DLD1 (cell line): ENCODE data around the gene SLFN11.
"Not testable (repeated sequence)": the region's sequence is repeated elsewhere in the genome, so short reads cannot be mapped to it uniquely, and the experiment has no call there.

ENCODE experiments used
- in situ Hi-C: cut with HindIII; loops from 2 replicates; pipeline ENCODE4 v1.10.0; 2017; ENCODE audit warnings: low sequenced_read_pairs

The SLFN11 gene, protein sequence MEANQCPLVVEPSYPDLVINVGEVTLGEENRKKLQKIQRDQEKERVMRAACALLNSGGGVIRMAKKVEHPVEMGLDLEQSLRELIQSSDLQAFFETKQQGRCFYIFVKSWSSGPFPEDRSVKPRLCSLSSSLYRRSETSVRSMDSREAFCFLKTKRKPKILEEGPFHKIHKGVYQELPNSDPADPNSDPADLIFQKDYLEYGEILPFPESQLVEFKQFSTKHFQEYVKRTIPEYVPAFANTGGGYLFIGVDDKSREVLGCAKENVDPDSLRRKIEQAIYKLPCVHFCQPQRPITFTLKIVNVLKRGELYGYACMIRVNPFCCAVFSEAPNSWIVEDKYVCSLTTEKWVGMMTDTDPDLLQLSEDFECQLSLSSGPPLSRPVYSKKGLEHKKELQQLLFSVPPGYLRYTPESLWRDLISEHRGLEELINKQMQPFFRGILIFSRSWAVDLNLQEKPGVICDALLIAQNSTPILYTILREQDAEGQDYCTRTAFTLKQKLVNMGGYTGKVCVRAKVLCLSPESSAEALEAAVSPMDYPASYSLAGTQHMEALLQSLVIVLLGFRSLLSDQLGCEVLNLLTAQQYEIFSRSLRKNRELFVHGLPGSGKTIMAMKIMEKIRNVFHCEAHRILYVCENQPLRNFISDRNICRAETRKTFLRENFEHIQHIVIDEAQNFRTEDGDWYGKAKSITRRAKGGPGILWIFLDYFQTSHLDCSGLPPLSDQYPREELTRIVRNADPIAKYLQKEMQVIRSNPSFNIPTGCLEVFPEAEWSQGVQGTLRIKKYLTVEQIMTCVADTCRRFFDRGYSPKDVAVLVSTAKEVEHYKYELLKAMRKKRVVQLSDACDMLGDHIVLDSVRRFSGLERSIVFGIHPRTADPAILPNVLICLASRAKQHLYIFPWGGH

GRCh38 chr17:35373534-35373983 is at the start of gene SLFN11:
Gene SLFN11, minus strand, starts transcription at chr17:35373621. Its CDS starts 9,814 bp downstream, at chr17:35363807.
- in situ Hi-C loops, result no loop called here

- in situ Hi-C loops, result not testable (repeated sequence)
These were observed 47.6 kb upstream of the SLFN11 start for GRCh38 chr17:35421069-35421468.

DNA sequence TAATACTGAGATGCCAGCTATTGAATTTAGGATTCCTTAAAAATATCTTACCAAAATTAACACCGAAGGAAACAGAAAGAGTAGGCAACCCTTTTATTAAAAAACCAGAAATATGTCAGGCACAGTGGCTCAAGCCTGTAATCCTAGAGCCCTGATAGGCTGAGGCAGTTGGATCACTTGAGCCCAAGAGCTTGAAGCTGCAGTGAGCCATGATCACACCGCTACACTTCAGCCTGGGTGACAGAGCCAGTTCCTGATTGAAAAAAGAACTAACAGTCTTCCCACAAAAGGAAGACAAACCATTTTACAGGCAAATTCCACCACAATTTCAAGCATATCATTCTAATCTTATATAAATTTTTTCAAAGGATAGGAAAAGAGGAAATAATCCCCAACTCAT is 43.2 kb upstream of the SLFN11 start:
- in situ Hi-C loops, result no loop called here

DNA sequence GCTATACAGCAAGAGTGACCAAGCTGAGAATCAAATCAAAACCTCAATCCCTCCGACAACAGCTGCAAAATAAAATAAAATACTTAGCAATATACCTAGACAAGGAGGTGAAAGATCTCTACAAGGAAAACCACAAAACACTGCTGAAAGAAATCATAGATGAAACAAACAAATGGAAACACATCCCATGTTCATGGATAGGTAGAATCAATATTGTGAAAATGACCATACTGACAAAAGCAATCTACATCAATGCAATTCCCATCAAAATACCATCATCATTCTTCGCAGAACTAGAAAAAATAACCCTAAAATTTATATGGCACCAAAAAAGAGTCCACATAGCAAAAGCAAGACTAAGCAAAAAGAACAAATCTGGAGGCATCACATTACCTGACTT is 41.3 kb upstream of the SLFN11 start:
- in situ Hi-C loops, result not testable (repeated sequence)

DNA sequence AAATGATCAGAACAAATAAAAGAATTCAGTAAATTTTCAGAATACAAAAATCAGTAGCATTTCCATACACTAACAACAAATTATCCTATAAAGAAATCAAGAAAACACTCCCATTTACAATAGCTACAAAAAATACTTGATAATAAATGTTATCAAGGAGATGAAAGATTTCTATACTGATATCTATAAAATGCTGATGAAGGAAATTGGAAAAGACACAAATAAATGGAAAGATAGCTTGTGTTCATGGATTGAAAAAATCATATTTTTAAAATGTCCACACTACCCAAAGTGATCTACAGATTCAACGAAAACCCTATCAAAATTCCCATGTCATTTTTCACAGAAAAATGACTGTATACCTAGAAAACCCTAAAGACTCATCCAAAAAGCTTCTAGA is 40.8 kb upstream of the SLFN11 start:
- in situ Hi-C loops, result no loop called here

DNA sequence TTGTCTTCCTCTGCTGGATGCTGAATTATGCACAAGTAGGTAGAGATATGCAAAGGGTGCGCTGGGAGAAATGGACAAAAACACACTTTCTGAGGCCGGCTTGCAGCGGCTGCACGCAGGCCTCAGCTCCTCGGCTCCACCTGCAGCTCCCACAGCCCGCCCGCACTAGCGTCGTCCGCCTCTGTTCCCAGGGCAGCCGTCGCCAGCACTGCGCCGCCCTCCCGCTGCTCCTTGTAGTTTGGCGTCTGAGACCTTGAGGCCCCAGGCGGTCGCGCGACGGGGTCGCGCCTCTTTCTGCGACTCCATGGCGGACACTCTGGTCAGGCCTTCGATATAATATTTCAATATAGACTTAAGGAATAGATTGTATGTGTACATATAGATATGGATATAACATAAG is 34.1 kb upstream of the SLFN11 start:
- in situ Hi-C loops, result no loop called here

DNA sequence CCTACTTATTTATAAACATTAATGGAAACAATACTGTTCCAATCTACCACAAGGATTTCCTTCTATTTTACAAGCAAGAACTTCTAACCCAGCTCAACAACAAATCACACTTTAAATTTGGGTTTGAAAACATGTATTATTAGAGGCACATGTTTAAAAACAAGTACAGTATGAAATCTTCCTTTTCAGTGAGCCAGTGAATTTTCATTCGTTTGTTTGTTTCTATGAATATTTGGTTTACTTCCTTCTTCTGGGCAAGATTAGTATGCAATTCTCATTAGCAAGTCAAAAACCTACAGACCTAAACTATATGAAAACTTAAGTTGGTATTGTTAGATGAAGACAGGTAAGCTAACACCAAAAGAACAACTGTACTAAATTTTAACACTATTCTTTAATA is 33.1 kb upstream of the SLFN11 start:
- in situ Hi-C loops, result no loop called here

GRCh38 chr17:35404360-35404759 is 30.9 kb upstream of the SLFN11 start:
- in situ Hi-C loops, result no loop called here

GRCh38 chr17:35393783-35394182 is 20.4 kb upstream of the SLFN11 start:
- in situ Hi-C loops, result not testable (repeated sequence)

- in situ Hi-C loops, result no loop called here
These were observed 17.2 kb upstream of the SLFN11 start for GRCh38 chr17:35390663-35391062.

GRCh38 chr17:35390156-35390555 is 16.7 kb upstream of the SLFN11 start:
- in situ Hi-C loops, result no loop called here

GRCh38 chr17:35387496-35387895 is 14.1 kb upstream of the SLFN11 start:
- in situ Hi-C loops, result no loop called here

- in situ Hi-C loops, result no loop called here
These were observed 4.3 kb upstream of the SLFN11 start for GRCh38 chr17:35377706-35378105.

- in situ Hi-C loops, result no loop called here
These were observed 3.6 kb upstream of the SLFN11 start for GRCh38 chr17:35377068-35377467.

- in situ Hi-C loops, result no loop called here
These were observed 2.8 kb upstream of the SLFN11 start for GRCh38 chr17:35376245-35376644.

DNA sequence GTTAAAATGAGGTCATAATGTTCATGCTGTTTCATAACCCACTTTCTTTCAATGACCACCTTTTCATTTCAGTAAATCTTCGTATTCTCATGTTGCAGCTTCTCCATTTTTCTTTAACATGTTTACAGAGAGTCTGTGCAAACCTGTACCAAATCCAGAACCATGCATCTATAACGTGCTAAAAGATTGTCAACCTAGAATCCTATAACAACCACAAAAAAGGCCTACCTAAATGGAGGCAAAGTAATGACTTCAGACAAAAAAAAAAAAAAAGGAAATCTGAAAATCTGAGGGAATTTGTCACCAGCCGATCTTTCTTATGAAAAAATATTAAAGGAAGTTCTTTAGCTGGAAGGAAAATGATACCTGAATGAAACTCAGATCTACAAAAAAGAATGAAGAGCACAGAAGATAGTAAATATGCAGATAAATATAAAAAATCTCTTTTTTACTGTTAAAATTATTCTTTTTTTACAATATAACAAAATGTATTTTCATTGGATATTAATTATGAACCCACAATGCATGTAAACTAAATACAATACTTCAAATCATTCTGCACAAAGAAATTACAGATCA is 1.4 kb upstream of the SLFN11 start:
- in situ Hi-C loops, result no loop called here

GRCh38 chr17:35373984-35374765 is 754 bp upstream of the SLFN11 start:
- in situ Hi-C loops, result no loop called here

- in situ Hi-C loops, result no loop called here
These were observed 431 bp downstream of the SLFN11 start for GRCh38 chr17:35372846-35373533.

GRCh38 chr17:35371934-35372333 is 1.5 kb downstream of the SLFN11 start:
- in situ Hi-C loops, result no loop called here
